Stimulated activated CD8-positive, alpha-beta memory T cell treated with anti-CD3 and anti-CD28 coated beads, Interleukin-7, amount 100 ng/mL, for 24 hours (primary cell): ENCODE measurements around the gene SHC3.

ENCODE experiments used
- DNase-seq: peaks from one replicate; pipeline ENCODE4 v3.0.0-alpha.2; 2020; ENCODE audit warnings: low read depth

The SHC3 gene

GRCh38 chr9:89109666-89110065, 69.0 kb downstream of the SHC3 start:
- no peak for DNase-seq

- DNase-seq, result no peak
These were observed 71.2 kb downstream of the SHC3 start for GRCh38 chr9:89107406-89107805.

GRCh38 chr9:89106224-89106851, 72.3 kb downstream of the SHC3 start:
- DNase-seq, result no peak

DNA sequence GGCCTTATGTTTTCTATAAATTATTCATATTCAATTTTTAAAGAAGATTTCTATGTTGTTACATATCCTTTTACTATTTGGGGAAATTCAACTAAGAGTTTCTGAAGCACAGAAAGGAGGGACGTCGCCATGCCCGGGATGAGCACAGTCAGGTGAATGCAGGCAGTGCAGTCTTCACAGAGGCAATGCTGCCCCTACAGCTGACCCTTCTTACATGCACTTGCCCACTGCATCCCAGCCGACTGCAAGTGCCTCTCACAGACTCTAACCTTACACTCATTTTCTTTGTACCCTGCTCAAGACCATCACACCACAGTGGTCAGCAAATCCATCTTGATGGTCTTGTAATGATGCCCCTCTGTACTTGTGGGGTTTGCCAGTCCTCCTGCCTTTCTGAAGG, 73.8 kb downstream of the SHC3 start:
- DNase-seq, result no peak

DNA sequence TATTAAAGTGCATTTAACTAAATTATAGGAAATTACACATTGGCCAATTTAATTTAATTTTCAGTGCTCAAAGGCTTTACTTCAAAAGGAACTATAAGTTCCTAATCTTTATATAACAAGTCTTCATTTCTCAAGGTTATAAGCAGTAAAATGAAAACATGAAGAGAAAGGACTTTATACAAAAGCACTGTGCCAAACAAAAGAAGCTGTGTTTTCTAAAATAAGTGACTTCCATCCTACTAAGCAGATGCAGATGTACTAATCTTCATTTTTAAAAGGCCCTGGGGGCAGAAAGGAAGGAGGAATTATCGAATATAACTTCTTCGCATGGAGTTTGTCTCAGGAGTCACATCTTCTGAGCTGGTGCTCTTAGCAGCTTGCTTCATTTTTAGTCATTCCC, 81.4 kb downstream of the SHC3 start:
- no peak for DNase-seq

GRCh38 chr9:89096807-89097206, 81.8 kb downstream of the SHC3 start:
- no peak for DNase-seq

DNA sequence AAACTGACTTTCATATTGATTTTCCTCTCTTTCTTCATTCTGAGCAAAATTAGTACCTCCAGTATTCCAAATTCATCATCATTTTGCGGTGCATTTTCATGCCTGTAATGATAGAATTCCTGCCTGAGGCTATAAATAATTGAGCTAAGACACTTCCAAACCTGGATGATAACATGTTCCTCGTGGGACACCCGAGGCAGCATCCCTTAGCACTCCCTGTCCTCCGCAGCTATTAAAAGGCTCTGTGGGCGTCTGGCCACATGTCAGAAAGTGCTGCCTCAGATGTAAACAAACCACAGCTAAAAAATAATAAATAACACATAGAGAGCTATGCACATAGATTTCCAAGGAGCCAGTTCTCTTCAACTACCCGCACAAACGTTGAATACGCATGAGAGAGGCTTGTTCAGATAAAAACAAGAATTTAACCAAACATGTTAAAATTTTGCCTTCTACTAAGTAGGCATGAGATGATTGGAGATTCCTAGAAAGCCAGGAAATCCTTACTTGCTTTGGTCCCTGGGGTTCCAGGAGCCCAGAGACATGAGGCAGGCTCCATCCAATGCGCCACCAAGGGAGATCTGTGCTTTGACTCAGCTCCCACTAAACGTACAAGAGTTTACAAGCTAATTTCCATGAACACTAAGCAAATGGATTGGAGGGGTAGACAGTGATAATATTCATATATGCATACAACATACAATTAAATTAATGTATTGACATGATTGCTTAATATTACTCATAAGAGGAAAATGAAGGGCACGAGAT, 82.7 kb downstream of the SHC3 start:
- no peak for DNase-seq

GRCh38 chr9:89093201-89093975, 85.2 kb downstream of the SHC3 start:
- DNase-seq, result no peak

DNA sequence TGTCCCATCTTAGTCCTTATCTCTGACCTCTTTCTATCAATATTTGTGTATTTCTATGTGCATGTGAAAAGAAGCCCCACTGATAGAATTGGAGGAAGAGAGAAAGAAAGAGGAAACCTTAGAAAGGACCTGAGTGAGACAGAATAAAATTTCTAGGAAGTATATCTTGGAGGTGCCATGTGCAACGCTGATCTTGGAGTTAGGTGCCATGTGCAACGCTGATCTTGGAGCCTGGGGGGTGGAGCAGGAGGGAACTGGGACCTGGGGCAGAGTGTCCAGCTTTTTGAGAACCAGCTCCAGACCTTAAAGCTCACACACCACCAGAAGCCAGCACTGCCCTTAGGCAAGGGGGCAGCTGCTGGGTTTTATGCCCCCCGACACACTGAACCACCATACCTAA, 89.4 kb downstream of the SHC3 start:
- no peak for DNase-seq

DNA sequence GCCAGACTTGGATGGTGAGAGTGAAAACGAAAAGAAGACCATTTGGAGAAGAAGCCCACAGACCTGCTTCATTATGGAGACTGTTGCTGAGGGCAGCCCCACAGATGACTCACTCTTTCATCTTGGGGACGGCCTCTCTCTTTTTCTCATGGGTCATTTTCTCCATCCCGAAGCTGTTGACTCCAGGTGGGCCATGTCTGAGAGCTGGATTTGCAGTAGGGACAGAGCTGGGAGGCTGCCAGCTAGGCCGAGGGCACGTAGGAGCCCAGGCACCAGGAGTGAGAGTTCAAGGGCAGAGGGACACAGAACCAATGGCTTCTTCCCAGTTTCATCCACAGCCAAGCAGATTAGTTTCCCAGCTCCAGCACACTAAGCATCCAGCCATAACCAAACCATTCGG, 95.0 kb downstream of the SHC3 start:
- no peak for DNase-seq

GRCh38 chr9:89080193-89080592, 98.4 kb downstream of the SHC3 start:
- no peak for DNase-seq

DNA sequence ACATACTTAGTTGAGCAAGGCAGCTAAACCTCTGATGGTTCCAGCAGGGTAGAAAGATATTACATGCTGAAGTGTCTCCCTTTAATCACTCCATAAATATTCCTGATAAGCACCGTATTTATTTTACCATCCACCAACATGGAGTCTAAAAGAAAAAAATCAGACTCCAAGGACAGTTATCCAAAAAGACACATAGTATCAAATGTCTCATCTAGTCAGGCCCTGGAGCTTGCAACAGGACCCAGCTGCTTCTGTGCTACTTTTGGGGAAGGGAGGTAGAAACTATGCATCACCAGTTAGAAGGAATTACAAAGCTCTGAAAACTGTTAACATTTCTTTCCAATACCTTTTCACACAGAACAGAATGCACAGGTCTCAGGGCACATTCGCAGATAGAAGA, 99.2 kb downstream of the SHC3 start:
- DNase-seq, result no peak

GRCh38 chr9:89078860-89079259, 99.8 kb downstream of the SHC3 start:
- no peak for DNase-seq

DNA sequence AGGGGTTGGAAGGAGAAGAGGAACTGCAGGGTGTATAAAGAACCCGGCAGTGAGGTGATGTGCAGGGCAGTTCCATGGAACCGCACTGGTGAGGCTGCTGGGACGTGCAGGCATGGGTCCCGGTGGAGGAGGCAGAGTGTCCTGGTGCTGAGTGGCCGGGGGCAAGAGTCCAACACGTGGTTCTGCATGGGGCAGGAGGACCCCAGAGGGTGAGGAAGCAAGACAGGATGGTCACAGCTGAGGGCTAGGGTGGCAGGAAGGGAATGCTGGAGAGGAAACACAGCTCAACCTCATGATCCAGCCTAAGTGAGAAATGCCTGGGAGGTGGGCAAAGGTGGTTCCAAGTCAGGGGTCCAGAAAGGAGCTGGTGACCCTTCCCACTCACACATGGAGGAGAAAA, 100.2 kb downstream of the SHC3 start:
- DNase-seq, result no peak

DNA sequence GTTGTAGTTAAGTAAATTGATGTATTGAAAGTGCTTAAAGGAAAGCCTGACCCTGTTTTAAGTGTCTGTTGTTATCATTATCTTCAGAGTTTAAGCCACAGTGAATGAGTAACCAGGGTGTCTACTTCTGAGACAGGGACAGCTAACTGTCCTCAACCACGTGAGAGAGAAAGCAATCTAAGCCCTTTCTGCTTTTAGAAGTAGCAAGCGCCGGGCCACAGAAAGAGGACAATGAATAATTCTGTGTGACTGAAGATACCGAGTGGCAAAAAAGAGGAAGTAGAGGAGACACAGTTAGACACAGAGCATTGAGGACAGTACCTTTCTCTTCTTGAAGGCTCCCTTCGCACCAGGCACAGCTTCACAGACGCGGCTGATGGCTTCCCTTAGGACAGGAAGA, 101.1 kb downstream of the SHC3 start:
- no peak for DNase-seq

- DNase-seq, result no peak
These were observed 105.2 kb downstream of the SHC3 start for GRCh38 chr9:89073397-89073796.

- no peak for DNase-seq
These were observed 107.0 kb downstream of the SHC3 start for GRCh38 chr9:89071591-89071990.

GRCh38 chr9:89066835-89067234, 111.8 kb downstream of the SHC3 start:
- no peak for DNase-seq

DNA sequence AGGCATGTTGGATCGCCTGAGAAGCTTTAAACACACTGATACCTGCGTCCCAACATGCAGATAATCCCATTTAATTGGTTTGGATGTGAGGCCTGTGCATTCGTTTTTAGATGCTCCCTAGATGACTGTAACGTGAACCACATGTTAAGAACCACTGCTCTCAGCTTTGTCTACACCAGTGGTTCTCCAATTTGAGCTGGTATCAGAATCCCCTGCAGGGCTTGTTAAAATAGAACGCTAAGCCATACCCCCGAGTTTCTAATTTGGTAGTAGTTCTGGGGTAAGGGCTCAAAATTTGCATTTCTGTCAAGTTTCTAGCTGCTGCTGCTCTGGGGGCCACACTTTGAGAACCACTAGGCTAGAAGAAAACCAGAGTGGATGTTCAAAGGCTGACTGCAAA, 112.7 kb downstream of the SHC3 start:
- DNase-seq, result no peak

- DNase-seq, result no peak
These were observed 117.8 kb downstream of the SHC3 start for GRCh38 chr9:89060790-89061189.

- DNase-seq, result no peak
These were observed 118.6 kb downstream of the SHC3 start for GRCh38 chr9:89059925-89060506.

- DNase-seq, result no peak
These were observed 119.7 kb downstream of the SHC3 start for GRCh38 chr9:89058906-89059305.
